ENCODE data around the gene NOSTRIN. TPM values are rescaled to one million over a fixed set of nuclear protein-coding genes. Genes with fewer than 3 reads are reported as not detected.
A peak's percentile ranks its signal among the peaks of the same experiment; 100 is the strongest.

Gene NOSTRIN
- total RNA-seq, 2 donors from 2014 or later = 0.42 to 0.73 TPM

DNA sequence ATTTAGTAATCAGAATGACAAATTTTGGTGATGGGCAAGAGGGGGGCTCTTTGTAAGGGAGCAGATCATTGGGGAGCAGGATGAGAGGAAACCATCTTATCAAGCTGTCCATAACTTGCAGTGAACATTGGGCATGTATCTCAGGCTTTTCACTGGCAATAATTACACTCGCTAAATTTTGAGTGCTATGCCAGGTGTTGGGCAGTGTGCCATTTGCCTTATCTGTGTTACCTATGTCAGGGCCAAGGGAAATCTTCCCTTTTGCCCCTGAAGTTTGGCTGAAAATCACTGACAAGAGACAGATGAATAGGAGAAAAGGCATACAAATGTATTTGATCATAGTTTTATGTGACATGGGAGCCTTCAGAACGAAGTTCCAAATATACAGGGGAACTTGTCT lies 39.0 kb downstream of the NOSTRIN start:
- Mint-ChIP-seq H3K4me3 (no peak overlapping the region), H3K27me3 (ENCODE audit: insufficient read depth) (no peaks in the 10 kb centered on the region), H3K4me1 (peaks cover 4% of the 10 kb centered on the region), H3K36me3 (ENCODE audit: low read depth) (no peaks in the 10 kb centered on the region), H3K9me3 (no peaks in the 10 kb centered on the region), H3K27ac (no peak overlapping the region)
- H3K4me1 ChIP-seq (ENCODE audit: control insufficient read depth, insufficient read depth, low read length) = no peaks in the 10 kb centered on the region
- TF ChIP-seq, protein P1, sequence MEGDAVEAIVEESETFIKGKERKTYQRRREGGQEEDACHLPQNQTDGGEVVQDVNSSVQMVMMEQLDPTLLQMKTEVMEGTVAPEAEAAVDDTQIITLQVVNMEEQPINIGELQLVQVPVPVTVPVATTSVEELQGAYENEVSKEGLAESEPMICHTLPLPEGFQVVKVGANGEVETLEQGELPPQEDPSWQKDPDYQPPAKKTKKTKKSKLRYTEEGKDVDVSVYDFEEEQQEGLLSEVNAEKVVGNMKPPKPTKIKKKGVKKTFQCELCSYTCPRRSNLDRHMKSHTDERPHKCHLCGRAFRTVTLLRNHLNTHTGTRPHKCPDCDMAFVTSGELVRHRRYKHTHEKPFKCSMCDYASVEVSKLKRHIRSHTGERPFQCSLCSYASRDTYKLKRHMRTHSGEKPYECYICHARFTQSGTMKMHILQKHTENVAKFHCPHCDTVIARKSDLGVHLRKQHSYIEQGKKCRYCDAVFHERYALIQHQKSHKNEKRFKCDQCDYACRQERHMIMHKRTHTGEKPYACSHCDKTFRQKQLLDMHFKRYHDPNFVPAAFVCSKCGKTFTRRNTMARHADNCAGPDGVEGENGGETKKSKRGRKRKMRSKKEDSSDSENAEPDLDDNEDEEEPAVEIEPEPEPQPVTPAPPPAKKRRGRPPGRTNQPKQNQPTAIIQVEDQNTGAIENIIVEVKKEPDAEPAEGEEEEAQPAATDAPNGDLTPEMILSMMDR (conservative IDR thresholded peaks at IDR 0.05) = no peak
- no peaks in the 10 kb centered on the region for H3K9me3 ChIP-seq (ENCODE audit: control insufficient read depth, low read length)
- H3K27me3 ChIP-seq (ENCODE audit: control insufficient read depth, insufficient read depth, low read length, poor library complexity, severe bottlenecking) = no peaks in the 10 kb centered on the region
- no peak overlapping the region for H3K4me3 ChIP-seq (ENCODE audit: low read length)
- H3K36me3 ChIP-seq (ENCODE audit: control insufficient read depth, insufficient read depth, low read length) = no peaks in the 10 kb centered on the region
- H3K9ac ChIP-seq (ENCODE audit: extremely low read depth, low read length, poor library complexity, severe bottlenecking) = no peak overlapping the region
- H3K27ac ChIP-seq (ENCODE audit: low read depth, low read length) = no peak overlapping the region
- WGBS, 2 experiments (ENCODE audit: insufficient coverage in 1 of 2, insufficient read length in 1 of 2) = 88 to 96% methylated on average over 2 of the region's 2 CpGs
- DNase-seq = no peak

GRCh38 chr2:168843253-168843652 lies 40.8 kb downstream of the NOSTRIN start:
- Mint-ChIP-seq H3K4me3 (no peak overlapping the region), H3K27me3 (ENCODE audit: insufficient read depth) (no peaks in the 10 kb centered on the region), H3K27ac (no peak overlapping the region), H3K9me3 (no peaks in the 10 kb centered on the region), H3K4me1 (no peaks in the 10 kb centered on the region), H3K36me3 (ENCODE audit: low read depth) (no peaks in the 10 kb centered on the region)
- no peak overlapping the region for H3K9ac ChIP-seq (ENCODE audit: extremely low read depth, low read length, poor library complexity, severe bottlenecking)
- H3K4me3 ChIP-seq (ENCODE audit: low read length) = no peak overlapping the region
- no peak for DNase-seq
- no peak overlapping the region for H3K27ac ChIP-seq (ENCODE audit: low read depth, low read length)
- 95 to 98% methylated on average over 3 of the region's 3 CpGs for WGBS, 2 experiments (ENCODE audit: insufficient coverage in 1 of 2, insufficient read length in 1 of 2)
- H3K4me1 ChIP-seq (ENCODE audit: control insufficient read depth, insufficient read depth, low read length) = no peaks in the 10 kb centered on the region
- TF ChIP-seq, protein P1 (conservative IDR thresholded peaks at IDR 0.05) = no peak
- H3K36me3 ChIP-seq (ENCODE audit: control insufficient read depth, insufficient read depth, low read length) = no peaks in the 10 kb centered on the region
- no peaks in the 10 kb centered on the region for H3K27me3 ChIP-seq (ENCODE audit: control insufficient read depth, insufficient read depth, low read length, poor library complexity, severe bottlenecking)
- H3K9me3 ChIP-seq (ENCODE audit: control insufficient read depth, low read length) = no peaks in the 10 kb centered on the region

DNA sequence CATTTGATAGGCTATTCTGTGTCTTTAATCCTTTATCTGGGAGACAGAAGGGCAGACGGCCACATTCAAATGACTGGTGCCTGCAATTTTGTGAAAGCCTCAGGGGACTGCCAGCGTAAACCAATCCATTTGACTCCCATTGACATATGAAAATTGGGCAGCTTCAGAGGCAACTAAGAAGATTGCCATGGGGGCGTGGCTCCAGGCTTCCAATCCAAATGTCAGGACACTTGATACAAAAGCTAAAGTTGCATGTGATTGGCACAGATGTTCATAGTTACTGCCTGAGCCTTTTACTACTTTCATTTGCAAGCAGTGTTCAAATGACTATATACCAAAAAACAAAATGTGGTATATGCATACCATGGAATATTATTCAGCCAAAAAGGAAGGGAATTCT lies 45.8 kb downstream of the NOSTRIN start:
- Mint-ChIP-seq H3K27ac (no peak overlapping the region), H3K9me3 (no peaks in the 10 kb centered on the region), H3K4me3 (no peak overlapping the region), H3K4me1 (no peaks in the 10 kb centered on the region), H3K27me3 (ENCODE audit: insufficient read depth) (no peaks in the 10 kb centered on the region), H3K36me3 (ENCODE audit: low read depth) (no peaks in the 10 kb centered on the region)
- 83 to 84% methylated on average over 3 of the region's 3 CpGs for WGBS, 2 experiments (ENCODE audit: insufficient coverage in 1 of 2, insufficient read length in 1 of 2)
- H3K36me3 ChIP-seq (ENCODE audit: control insufficient read depth, insufficient read depth, low read length) = no peaks in the 10 kb centered on the region
- no peak overlapping the region for H3K27ac ChIP-seq (ENCODE audit: low read depth, low read length)
- no peak overlapping the region for H3K4me3 ChIP-seq (ENCODE audit: low read length)
- no peaks in the 10 kb centered on the region for H3K27me3 ChIP-seq (ENCODE audit: control insufficient read depth, insufficient read depth, low read length, poor library complexity, severe bottlenecking)
- TF ChIP-seq, protein P1 (conservative IDR thresholded peaks at IDR 0.05) = no peak
- H3K4me1 ChIP-seq (ENCODE audit: control insufficient read depth, insufficient read depth, low read length) = no peaks in the 10 kb centered on the region
- H3K9ac ChIP-seq (ENCODE audit: extremely low read depth, low read length, poor library complexity, severe bottlenecking) = no peak overlapping the region
- DNase-seq = peak; percentile 52
- no peaks in the 10 kb centered on the region for H3K9me3 ChIP-seq (ENCODE audit: control insufficient read depth, low read length)

Data from endodermal cell (in vitro differentiated cells).